ENCODE results near the gene CDC42EP1. TPM values are rescaled to one million over a fixed set of nuclear protein-coding genes. Genes with fewer than 3 reads are reported as not detected.
"Not testable (repeated sequence)": the region's sequence is repeated elsewhere in the genome, so short reads cannot be mapped to it uniquely, and the experiment has no call there.

CDC42EP1 gene
- total RNA-seq, 1 experiment from 2014 or later: 12.7 TPM

GRCh38 chr22:37526376-37526775 is 33.9 kb upstream of the CDC42EP1 start:
- ATAC-seq: no peak
- Mint-ChIP-seq H3K27ac (no peak overlapping the region), H3K4me1 (no peaks in the 10 kb centered on the region), H3K9me3 (no peaks in the 10 kb centered on the region), H3K36me3 (no peaks in the 10 kb centered on the region), H3K4me3 (no peak overlapping the region), H3K27me3 (ENCODE audit: low read depth) (peaks cover 7% of the 10 kb centered on the region)
- CTCF ChIA-PET: interaction anchor here (1.4 kb wide), 1 partner anchor 12 kb away, joined by 4 read pairs; no protein-coding TSS in a partner anchor
- POLR2A ChIA-PET: no interaction called here
- TF ChIP-seq EMX1 (CRISPR knock-in tag; IDR thresholded peaks at IDR 0.05) (no peak), ATF3 (CRISPR knock-in tag; conservative IDR thresholded peaks at IDR 0.05) (no peak), SOX15 (CRISPR knock-in tag; IDR thresholded peaks at IDR 0.05) (no peak), JUN (CRISPR knock-in tag; IDR thresholded peaks at IDR 0.05) (no peak), OVOL2 (CRISPR knock-in tag; IDR thresholded peaks at IDR 0.05; ENCODE audit: borderline replicate concordance) (no peak), IRF1 (CRISPR knock-in tag; IDR thresholded peaks at IDR 0.05) (no peak)
- TF ChIP-seq, protein P1, sequence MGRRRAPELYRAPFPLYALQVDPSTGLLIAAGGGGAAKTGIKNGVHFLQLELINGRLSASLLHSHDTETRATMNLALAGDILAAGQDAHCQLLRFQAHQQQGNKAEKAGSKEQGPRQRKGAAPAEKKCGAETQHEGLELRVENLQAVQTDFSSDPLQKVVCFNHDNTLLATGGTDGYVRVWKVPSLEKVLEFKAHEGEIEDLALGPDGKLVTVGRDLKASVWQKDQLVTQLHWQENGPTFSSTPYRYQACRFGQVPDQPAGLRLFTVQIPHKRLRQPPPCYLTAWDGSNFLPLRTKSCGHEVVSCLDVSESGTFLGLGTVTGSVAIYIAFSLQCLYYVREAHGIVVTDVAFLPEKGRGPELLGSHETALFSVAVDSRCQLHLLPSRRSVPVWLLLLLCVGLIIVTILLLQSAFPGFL (CRISPR knock-in tag; IDR thresholded peaks at IDR 0.05; ENCODE audit: borderline replicate concordance): no peak
- no peak for DNase-seq (ENCODE audit: low spot score)

DNA sequence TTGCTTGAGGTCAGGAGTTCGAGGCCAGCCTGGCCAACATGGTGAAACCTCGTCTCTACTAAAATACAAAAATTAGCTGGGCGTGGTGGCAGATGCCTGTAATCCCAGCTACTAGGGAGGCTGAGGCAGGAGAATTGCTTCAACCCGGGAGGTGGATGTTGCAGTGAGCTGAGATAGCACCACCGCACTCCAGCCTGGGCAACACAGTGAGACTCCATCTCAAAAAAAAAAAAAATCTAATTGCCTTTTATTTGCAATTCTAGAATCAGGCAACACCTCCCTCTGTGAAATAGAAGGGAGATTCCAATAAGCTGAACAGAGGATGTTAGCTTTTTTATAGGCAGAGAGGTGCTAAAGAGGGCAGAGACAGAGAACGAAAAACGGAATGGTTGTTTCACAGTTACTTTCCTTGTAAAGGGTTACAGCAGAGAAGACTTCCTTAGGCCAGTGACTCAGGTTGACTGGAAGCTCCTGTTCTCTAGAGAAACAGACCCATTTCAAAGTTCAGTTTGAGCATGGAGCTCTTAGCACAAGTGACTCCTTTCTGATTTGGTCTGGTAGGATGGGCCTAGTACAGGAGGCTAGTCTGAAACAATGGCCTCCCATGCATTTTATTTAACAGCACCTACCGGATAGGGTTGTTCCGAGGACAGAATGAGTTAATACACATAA is 33.1 kb upstream of the CDC42EP1 start:
- H3K4me1 Mint-ChIP-seq; ATAC-seq; H3K27me3 Mint-ChIP-seq (ENCODE audit: low read depth); H3K9me3 Mint-ChIP-seq; DNase-seq (ENCODE audit: low spot score); H3K27ac Mint-ChIP-seq; H3K36me3 Mint-ChIP-seq; H3K4me3 Mint-ChIP-seq: not testable (repeated sequence)
- ChIA-PET CTCF (interaction anchor here (0.5 to 2.4 kb wide), 9 partner anchors 8 to 116 kb away, joined by 3 to 11 read pairs (median 7); partner anchors contain the start of gene CARD10), POLR2A (interaction anchor here (0.6 kb wide), 1 partner anchor 1879 kb away, joined by 6 read pairs; no protein-coding TSS in a partner anchor)

GRCh38 chr22:37527952-37528351 is 32.3 kb upstream of the CDC42EP1 start:
- ATAC-seq; H3K4me1 Mint-ChIP-seq; DNase-seq (ENCODE audit: low spot score); H3K27me3 Mint-ChIP-seq (ENCODE audit: low read depth); H3K4me3 Mint-ChIP-seq; H3K36me3 Mint-ChIP-seq; H3K9me3 Mint-ChIP-seq; H3K27ac Mint-ChIP-seq: not testable (repeated sequence)
- TF ChIP-seq HMGA2 (CRISPR knock-in tag; IDR thresholded peaks at IDR 0.05): peak; percentile 100
- ChIA-PET POLR2A (interaction anchor here (0.6 kb wide), 1 partner anchor 1878 kb away, joined by 6 read pairs; no protein-coding TSS in a partner anchor), CTCF (interaction anchor here (0.5 to 2.4 kb wide), 11 partner anchors 9 to 169 kb away, joined by 3 to 11 read pairs (median 5); partner anchors contain the start of gene CARD10)

- ChIA-PET POLR2A (no interaction called here), CTCF (interaction anchor here (0.6 to 2.1 kb wide), 4 partner anchors 9 to 57 kb away, joined by 3 to 7 read pairs (median 4); no protein-coding TSS in a partner anchor)
- TF ChIP-seq, protein P1 (CRISPR knock-in tag; IDR thresholded peaks at IDR 0.05; ENCODE audit: borderline replicate concordance): no peak
- TF ChIP-seq MXD4 (CRISPR knock-in tag; IDR thresholded peaks at IDR 0.05; ENCODE audit: borderline replicate concordance): no peak
- TF ChIP-seq ZSCAN18 (CRISPR knock-in tag; IDR thresholded peaks at IDR 0.05): no peak
- TF ChIP-seq ERG (CRISPR knock-in tag; IDR thresholded peaks at IDR 0.05): no peak
- no peak for TF ChIP-seq NFATC4 (CRISPR knock-in tag; IDR thresholded peaks at IDR 0.05)
- TF ChIP-seq MAX (CRISPR knock-in tag; IDR thresholded peaks at IDR 0.05): no peak
- TF ChIP-seq IRF2 (CRISPR knock-in tag; IDR thresholded peaks at IDR 0.05; ENCODE audit: borderline replicate concordance, low read depth): no peak
- TF ChIP-seq CREM (CRISPR knock-in tag; IDR thresholded peaks at IDR 0.05): no peak
- no peak for TF ChIP-seq ZNF121 (CRISPR knock-in tag; IDR thresholded peaks at IDR 0.05)
- no peak for TF ChIP-seq ZBTB21 (CRISPR knock-in tag; IDR thresholded peaks at IDR 0.05; ENCODE audit: borderline replicate concordance)
- no peak for ATAC-seq
- no peaks in the 10 kb centered on the region for H3K4me1 Mint-ChIP-seq
- no peaks in the 10 kb centered on the region for H3K36me3 Mint-ChIP-seq
- no peak overlapping the region for H3K27ac Mint-ChIP-seq
- no peak for DNase-seq (ENCODE audit: low spot score)
- H3K27me3 Mint-ChIP-seq (ENCODE audit: low read depth): peaks cover 4% of the 10 kb centered on the region; the same call in 1 of the 2 replicates
- no peak overlapping the region for H3K4me3 Mint-ChIP-seq
- no peaks in the 10 kb centered on the region for H3K9me3 Mint-ChIP-seq
These were observed 30.5 kb upstream of the CDC42EP1 start for GRCh38 chr22:37529652-37530345.

All from WTC11 (cell line).